GM12865 (cell line): ENCODE measurements around the gene EFTUD2.
A peak's percentile ranks its signal among the peaks of the same experiment; 100 is the strongest.

ENCODE experiments used
- DNase-seq: peaks from one replicate; pipeline ENCODE4 v3.0.0; 2010; ENCODE audit warnings: low read depth
- H3K4me3 ChIP-seq: 2 replicates; pipeline ENCODE4 v1.5.1; 2011; ENCODE audit warnings: mild to moderate bottlenecking, low read depth, low read length, control low read depth
- CTCF ChIP-seq: IDR thresholded peaks from 2 replicates; pipeline ENCODE4 v1.5.1; 2011; ENCODE audit warnings: low read length, control low read depth, low read depth, inconsistent platforms; ENCODE audit not compliant: insufficient read depth; ENCODE audit errors: missing control alignments

The EFTUD2 gene

GRCh38 chr17:44832805-44833204 lies 66.4 kb downstream of the EFTUD2 start:
- no peak overlapping the region for H3K4me3 ChIP-seq
- no peak for DNase-seq
- no peak for TF ChIP-seq CTCF

GRCh38 chr17:44831371-44831770 lies 67.9 kb downstream of the EFTUD2 start:
- H3K4me3 ChIP-seq, result no peak overlapping the region
- no peak for DNase-seq
- TF ChIP-seq CTCF, result no peak

- no peak for TF ChIP-seq CTCF
- peak overlapping the region; percentile 49 for H3K4me3 ChIP-seq
- DNase-seq, result no peak
Measured at GRCh38 chr17:44830359-44831288, 68.6 kb downstream of the EFTUD2 start.

GRCh38 chr17:44829523-44830358 lies 69.5 kb downstream of the EFTUD2 start, which contains the start of gene GJC1:
GJC1 (minus strand) TSS chr17:44830287; CDS start chr17:44805817, 24,470 bp downstream.
- TF ChIP-seq CTCF, result no peak
- peak; percentile 32 for DNase-seq

GRCh38 chr17:44828919-44829522 lies 70.2 kb downstream of the EFTUD2 start:
- no peak for TF ChIP-seq CTCF
- peak overlapping the region; percentile 43 for H3K4me3 ChIP-seq
- no peak for DNase-seq

More at GRCh38 chr17:44829523-44830358, 69.5 kb downstream of the EFTUD2 start, which contains the start of gene GJC1:
- H3K4me3 ChIP-seq, result peak within 1 kb of the TSS; percentile 49

GRCh38 chr17:44827863-44828262 lies 71.4 kb downstream of the EFTUD2 start:
- no peak for DNase-seq
- no peak for TF ChIP-seq CTCF
- no peak overlapping the region for H3K4me3 ChIP-seq
